ENCODE results near the gene MPHOSPH8. TPM values are rescaled to one million over a fixed set of nuclear protein-coding genes. Genes with fewer than 3 reads are reported as not detected.
A peak's percentile ranks its signal among the peaks of the same experiment; 100 is the strongest.
"Not testable (repeated sequence)": the region's sequence is repeated elsewhere in the genome, so short reads cannot be mapped to it uniquely, and the experiment has no call there.

The MPHOSPH8 gene
- polyA plus RNA-seq, 3 donors = 57.9 to 83.6 (median 70.3) TPM

GRCh38 chr13:19606737-19607136 lies 26.7 kb upstream of the MPHOSPH8 start:
- DNase-seq = no peak

GRCh38 chr13:19607523-19608078 lies 25.9 kb upstream of the MPHOSPH8 start:
- DNase-seq = no peak

GRCh38 chr13:19618977-19619376 lies 14.5 kb upstream of the MPHOSPH8 start:
- DNase-seq = no peak

- peak; percentile 16 for DNase-seq
Measured at GRCh38 chr13:19622193-19622592, 11.3 kb upstream of the MPHOSPH8 start.

- no peak for DNase-seq
Measured at GRCh38 chr13:19624265-19624664, 9.2 kb upstream of the MPHOSPH8 start.

GRCh38 chr13:19632915-19633478 lies 462 bp upstream of the MPHOSPH8 start:
- no peak for DNase-seq

GRCh38 chr13:19634256-19634740 lies 839 bp downstream of the MPHOSPH8 start:
- DNase-seq = no peak

- not testable (repeated sequence) for DNase-seq
Measured at GRCh38 chr13:19635926-19636325, 2.5 kb downstream of the MPHOSPH8 start.

- no peak for DNase-seq
Measured at GRCh38 chr13:19643652-19644051, 10.2 kb downstream of the MPHOSPH8 start.

GRCh38 chr13:19645000-19645399 lies 11.5 kb downstream of the MPHOSPH8 start:
- DNase-seq = no peak

GRCh38 chr13:19646063-19646462 lies 12.6 kb downstream of the MPHOSPH8 start:
- DNase-seq = no peak

GRCh38 chr13:19650742-19651141 lies 17.3 kb downstream of the MPHOSPH8 start:
- DNase-seq = no peak

- no peak for DNase-seq
Measured at GRCh38 chr13:19657872-19658591, 24.6 kb downstream of the MPHOSPH8 start.

- DNase-seq = no peak
Measured at GRCh38 chr13:19658831-19659230, 25.4 kb downstream of the MPHOSPH8 start.

GRCh38 chr13:19661126-19661525 lies 27.7 kb downstream of the MPHOSPH8 start:
- no peak for DNase-seq

- DNase-seq = no peak
Measured at GRCh38 chr13:19661561-19661960, 28.1 kb downstream of the MPHOSPH8 start.

GRCh38 chr13:19663416-19663979 lies 30.0 kb downstream of the MPHOSPH8 start:
- DNase-seq = no peak

- DNase-seq = no peak
Measured at GRCh38 chr13:19664481-19665230, 31.2 kb downstream of the MPHOSPH8 start.

GRCh38 chr13:19665427-19665859 lies 32.0 kb downstream of the MPHOSPH8 start:
- no peak for DNase-seq

- DNase-seq = no peak
Measured at GRCh38 chr13:19668778-19669177, 35.3 kb downstream of the MPHOSPH8 start.

GRCh38 chr13:19670147-19670546 lies 36.7 kb downstream of the MPHOSPH8 start:
- DNase-seq = no peak

- DNase-seq = no peak
Measured at GRCh38 chr13:19672990-19673389, 39.5 kb downstream of the MPHOSPH8 start.
